ENCODE results near the gene KMT2A.
A peak's percentile ranks its signal among the peaks of the same experiment; 100 is the strongest.

Gene KMT2A

DNA sequence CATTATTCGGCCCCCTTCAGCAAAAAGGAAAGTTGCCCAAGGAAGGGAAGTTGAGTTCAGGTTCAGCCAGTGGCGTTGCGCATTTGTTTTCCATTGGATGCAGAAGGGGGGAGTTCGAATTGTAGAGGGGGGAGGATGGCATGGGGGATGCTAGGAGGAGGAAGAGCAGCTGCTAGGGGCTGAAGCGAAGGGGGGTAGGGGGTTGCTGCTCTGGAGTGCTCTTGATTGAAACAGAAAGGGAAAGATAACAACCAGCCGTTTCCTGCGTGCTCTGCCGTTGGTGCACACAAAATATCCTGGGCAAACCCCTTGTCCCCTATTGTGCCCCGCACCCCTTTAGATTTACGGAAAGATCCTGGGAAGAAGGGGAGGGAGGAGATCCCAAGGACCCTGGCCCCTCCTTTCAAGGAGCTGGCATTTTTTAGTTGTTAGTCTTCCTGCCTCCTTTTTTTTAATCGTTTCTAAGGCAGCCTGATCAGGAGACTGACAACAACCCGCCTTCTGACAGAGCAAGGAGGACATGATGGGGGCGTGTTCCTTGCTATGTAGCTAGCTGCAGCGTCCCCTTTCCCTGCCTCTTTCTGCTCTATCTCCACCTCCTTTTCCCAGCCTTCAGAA, 2.1 kb downstream of the KMT2A start:
- Histone ChIP-seq H3K9me3 (ENCODE audit: insufficient read depth, low read depth, low read length) (no peaks in the 10 kb centered on the region), H3K9me2 (replicated peaks; ENCODE audit: low read depth, low read length) (no peaks in the 10 kb centered on the region), H3K79me2 (ENCODE audit: insufficient read depth, low read length) (peaks cover 69% of the 10 kb centered on the region), H3K36me3 (ENCODE audit: insufficient read depth, low read length) (no peaks in the 10 kb centered on the region; the same call in 1 of the 2 replicates), H2AFZ (ENCODE audit: low read length) (no peak overlapping the region), H3K9ac (ENCODE audit: low read depth, low read length, poor library complexity, severe bottlenecking) (peak overlapping the region; percentile 95), H3F3A (ENCODE audit: low read depth) (peaks cover 10% of the 10 kb centered on the region; the same call in 1 of the 2 replicates), H4K20me1 (ENCODE audit: insufficient read depth, low read length, poor library complexity, severe bottlenecking) (peaks cover 64% of the 10 kb centered on the region), H3K4me1 (ENCODE audit: insufficient read depth, low read length, poor library complexity, severe bottlenecking) (peaks cover 57% of the 10 kb centered on the region), H3K27me3 (ENCODE audit: insufficient read depth, low read length, poor library complexity, severe bottlenecking) (no peaks in the 10 kb centered on the region), H3K4me2 (ENCODE audit: low read depth, low read length, poor library complexity, severe bottlenecking) (peak overlapping the region; percentile 99), H3K4me3 (ENCODE audit: low read length, poor library complexity, severe bottlenecking) (peak overlapping the region; percentile 92)
- TF ChIP-seq, protein P1, sequence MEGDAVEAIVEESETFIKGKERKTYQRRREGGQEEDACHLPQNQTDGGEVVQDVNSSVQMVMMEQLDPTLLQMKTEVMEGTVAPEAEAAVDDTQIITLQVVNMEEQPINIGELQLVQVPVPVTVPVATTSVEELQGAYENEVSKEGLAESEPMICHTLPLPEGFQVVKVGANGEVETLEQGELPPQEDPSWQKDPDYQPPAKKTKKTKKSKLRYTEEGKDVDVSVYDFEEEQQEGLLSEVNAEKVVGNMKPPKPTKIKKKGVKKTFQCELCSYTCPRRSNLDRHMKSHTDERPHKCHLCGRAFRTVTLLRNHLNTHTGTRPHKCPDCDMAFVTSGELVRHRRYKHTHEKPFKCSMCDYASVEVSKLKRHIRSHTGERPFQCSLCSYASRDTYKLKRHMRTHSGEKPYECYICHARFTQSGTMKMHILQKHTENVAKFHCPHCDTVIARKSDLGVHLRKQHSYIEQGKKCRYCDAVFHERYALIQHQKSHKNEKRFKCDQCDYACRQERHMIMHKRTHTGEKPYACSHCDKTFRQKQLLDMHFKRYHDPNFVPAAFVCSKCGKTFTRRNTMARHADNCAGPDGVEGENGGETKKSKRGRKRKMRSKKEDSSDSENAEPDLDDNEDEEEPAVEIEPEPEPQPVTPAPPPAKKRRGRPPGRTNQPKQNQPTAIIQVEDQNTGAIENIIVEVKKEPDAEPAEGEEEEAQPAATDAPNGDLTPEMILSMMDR (conservative IDR thresholded peaks at IDR 0.05; ENCODE audit: low read length), result no peak
- TF ChIP-seq EZH2phosphoT487 (IDR thresholded peaks at IDR 0.05; ENCODE audit: borderline replicate concordance), result no peak

DNA sequence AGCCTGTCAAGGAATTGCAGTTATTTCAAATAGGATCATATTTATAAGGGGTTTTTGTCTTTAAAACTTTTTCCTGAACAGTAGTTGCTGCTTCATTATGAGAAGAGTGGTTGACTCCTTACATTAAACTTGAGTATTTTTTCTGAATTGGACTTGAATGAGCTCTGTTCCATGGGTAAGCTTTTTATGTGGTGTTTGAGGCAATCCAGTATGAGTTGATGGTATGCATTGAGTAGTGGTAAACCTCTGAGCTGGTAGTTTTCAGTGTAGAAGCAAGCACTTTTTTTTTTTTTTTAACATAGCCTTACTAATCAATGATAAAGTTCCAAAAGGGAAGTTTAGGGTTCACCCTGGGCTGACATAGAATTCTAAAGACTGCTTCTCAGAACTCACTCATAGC, 3.4 kb downstream of the KMT2A start:
- Histone ChIP-seq H3K9me3 (ENCODE audit: insufficient read depth, low read depth, low read length) (no peaks in the 10 kb centered on the region), H3K4me3 (ENCODE audit: low read length, poor library complexity, severe bottlenecking) (peak overlapping the region; percentile 92), H3F3A (ENCODE audit: low read depth) (peaks cover 10% of the 10 kb centered on the region; the same call in 1 of the 2 replicates), H3K4me1 (ENCODE audit: insufficient read depth, low read length, poor library complexity, severe bottlenecking) (peaks cover 63% of the 10 kb centered on the region), H3K36me3 (ENCODE audit: insufficient read depth, low read length) (no peaks in the 10 kb centered on the region; the same call in 1 of the 2 replicates), H3K9ac (ENCODE audit: low read depth, low read length, poor library complexity, severe bottlenecking) (peak overlapping the region; percentile 95), H2AFZ (ENCODE audit: low read length) (no peak overlapping the region), H3K27me3 (ENCODE audit: insufficient read depth, low read length, poor library complexity, severe bottlenecking) (no peaks in the 10 kb centered on the region), H3K9me2 (replicated peaks; ENCODE audit: low read depth, low read length) (no peaks in the 10 kb centered on the region), H3K79me2 (ENCODE audit: insufficient read depth, low read length) (peaks cover 81% of the 10 kb centered on the region), H4K20me1 (ENCODE audit: insufficient read depth, low read length, poor library complexity, severe bottlenecking) (peaks cover 76% of the 10 kb centered on the region), H3K4me2 (ENCODE audit: low read depth, low read length, poor library complexity, severe bottlenecking) (peak overlapping the region; percentile 99)
- TF ChIP-seq, protein P1 (conservative IDR thresholded peaks at IDR 0.05; ENCODE audit: low read length), result no peak
- TF ChIP-seq EZH2phosphoT487 (IDR thresholded peaks at IDR 0.05; ENCODE audit: borderline replicate concordance), result no peak

DNA sequence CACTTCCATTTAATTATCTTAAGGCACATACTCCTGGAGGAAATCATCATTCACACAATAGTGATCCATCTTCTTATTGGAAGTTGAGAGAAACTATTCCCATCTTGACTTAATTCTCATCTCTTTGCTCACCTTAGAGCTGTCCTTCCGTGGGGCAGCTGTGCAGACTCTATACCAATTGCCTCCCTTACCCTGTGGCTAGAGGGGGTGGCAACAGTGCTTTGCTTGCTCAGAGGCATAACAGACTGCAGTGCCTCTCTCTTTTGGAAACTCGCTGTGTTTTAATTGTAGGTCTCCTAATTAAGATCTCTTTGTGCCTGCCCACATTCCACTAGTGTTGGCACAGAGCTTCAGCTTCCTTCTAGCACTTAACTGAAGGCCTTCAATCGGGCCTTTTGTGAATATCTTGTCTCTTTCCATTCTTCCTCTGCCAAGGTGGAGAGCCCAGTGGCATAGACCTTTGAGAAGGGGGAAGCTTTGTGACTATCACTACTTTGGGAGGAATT, 5.5 kb downstream of the KMT2A start:
- TF ChIP-seq, protein P1 (conservative IDR thresholded peaks at IDR 0.05; ENCODE audit: low read length), result no peak
- TF ChIP-seq EZH2phosphoT487 (IDR thresholded peaks at IDR 0.05; ENCODE audit: borderline replicate concordance), result no peak
- no peak overlapping the region for H2AFZ ChIP-seq (ENCODE audit: low read length)
- peaks cover 7% of the 10 kb centered on the region; the same call in 1 of the 2 replicates for H3F3A ChIP-seq (ENCODE audit: low read depth)

More for the DNA sequence above, 5.5 kb downstream of the KMT2A start:
- Histone ChIP-seq H3K4me3 (ENCODE audit: low read length, poor library complexity, severe bottlenecking) (peak overlapping the region; percentile 92), H3K79me2 (ENCODE audit: insufficient read depth, low read length) (peaks cover 100% of the 10 kb centered on the region), H3K9ac (ENCODE audit: low read depth, low read length, poor library complexity, severe bottlenecking) (peak overlapping the region; percentile 95), H3K9me3 (ENCODE audit: insufficient read depth, low read depth, low read length) (no peaks in the 10 kb centered on the region), H3K36me3 (ENCODE audit: insufficient read depth, low read length) (peaks cover 2% of the 10 kb centered on the region; the same call in 1 of the 2 replicates), H3K4me2 (ENCODE audit: low read depth, low read length, poor library complexity, severe bottlenecking) (peak overlapping the region; percentile 99), H3K9me2 (replicated peaks; ENCODE audit: low read depth, low read length) (no peaks in the 10 kb centered on the region), H3K27me3 (ENCODE audit: insufficient read depth, low read length, poor library complexity, severe bottlenecking) (no peaks in the 10 kb centered on the region), H4K20me1 (ENCODE audit: insufficient read depth, low read length, poor library complexity, severe bottlenecking) (peaks cover 96% of the 10 kb centered on the region), H3K4me1 (ENCODE audit: insufficient read depth, low read length, poor library complexity, severe bottlenecking) (peaks cover 70% of the 10 kb centered on the region)

Data from Loucy (cell line).